ENCODE results near the gene SSU72.
"Not testable (repeated sequence)": the region's sequence is repeated elsewhere in the genome, so short reads cannot be mapped to it uniquely, and the experiment has no call there.

SSU72 gene

DNA sequence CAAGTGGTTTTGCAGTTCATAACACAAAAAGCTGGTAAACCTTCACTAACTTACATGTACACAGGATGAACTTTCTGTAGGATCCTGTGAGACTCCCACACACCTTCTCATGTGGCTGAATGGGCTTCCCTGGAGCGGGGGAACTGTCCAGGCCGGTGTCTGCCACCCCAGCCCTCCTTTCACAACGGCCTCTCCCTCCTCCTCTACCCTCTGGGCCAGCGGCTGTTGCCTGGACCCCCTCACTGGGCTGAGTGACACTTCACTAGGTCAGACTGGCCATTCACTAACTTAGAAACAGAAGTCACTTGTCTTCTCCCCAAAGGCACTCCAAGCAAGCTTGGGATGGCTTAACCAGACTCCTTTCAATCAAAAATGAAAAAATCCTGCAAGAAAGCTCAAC lies 16.1 kb downstream of the SSU72 start:
- no peak for DNase-seq

DNA sequence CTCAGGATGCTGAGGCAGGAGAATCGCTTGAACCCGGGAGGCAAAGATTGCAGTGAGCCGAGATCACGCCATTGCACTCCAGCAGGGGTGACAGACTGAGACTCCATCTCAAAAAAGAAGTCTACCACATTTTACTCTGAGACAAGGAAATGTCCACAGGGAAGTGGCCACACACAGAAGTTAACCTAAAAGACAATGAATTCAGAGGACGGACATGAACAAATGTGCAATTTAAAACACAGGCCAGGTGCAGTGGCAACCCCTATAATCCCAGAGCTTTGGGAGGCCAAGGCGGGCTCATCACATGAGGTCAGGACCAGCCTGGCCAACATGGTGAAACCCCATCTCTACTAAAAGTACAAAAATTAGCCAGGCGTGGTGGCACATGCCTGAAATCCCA lies 17.0 kb downstream of the SSU72 start:
- not testable (repeated sequence) for DNase-seq

DNA sequence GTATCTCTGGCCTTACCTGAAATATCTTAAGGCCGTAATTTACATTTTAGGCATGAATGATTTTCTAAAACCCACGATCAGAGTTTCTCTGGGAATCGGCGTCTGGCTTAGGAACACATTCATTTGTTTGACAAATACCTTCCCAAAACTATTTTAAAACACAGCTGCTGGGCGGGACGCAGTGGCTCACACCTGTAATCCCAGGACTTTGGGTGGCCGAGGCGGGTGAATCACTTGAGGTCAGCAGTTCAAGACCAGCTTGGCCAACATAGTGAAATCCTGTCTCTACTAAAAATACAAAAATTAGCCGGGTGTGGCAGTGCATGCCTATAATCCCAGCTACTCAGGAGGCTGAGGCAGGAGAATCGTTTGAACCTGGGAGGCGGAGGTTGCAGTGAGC lies 17.7 kb downstream of the SSU72 start:
- DNase-seq, result not testable (repeated sequence)

DNA sequence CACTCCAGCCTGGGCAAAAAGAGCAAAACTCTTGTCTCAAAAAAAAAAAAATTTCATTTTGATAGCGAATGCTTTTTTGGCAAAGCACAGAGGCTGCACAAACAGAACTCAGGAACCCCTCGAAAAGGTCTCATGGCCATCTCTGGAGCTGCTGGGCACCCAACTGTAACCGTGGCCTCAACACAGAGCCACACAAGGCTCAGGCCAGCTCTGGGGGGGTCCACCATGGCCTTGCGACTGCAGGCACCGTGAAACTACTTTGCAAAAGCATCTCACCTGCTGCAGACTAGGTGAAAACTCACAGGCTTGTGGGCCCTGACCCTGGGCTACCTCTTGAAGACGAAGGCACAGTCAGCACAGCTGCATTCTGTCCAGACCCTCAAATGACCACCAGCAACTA lies 18.2 kb downstream of the SSU72 start:
- no peak for DNase-seq

DNA sequence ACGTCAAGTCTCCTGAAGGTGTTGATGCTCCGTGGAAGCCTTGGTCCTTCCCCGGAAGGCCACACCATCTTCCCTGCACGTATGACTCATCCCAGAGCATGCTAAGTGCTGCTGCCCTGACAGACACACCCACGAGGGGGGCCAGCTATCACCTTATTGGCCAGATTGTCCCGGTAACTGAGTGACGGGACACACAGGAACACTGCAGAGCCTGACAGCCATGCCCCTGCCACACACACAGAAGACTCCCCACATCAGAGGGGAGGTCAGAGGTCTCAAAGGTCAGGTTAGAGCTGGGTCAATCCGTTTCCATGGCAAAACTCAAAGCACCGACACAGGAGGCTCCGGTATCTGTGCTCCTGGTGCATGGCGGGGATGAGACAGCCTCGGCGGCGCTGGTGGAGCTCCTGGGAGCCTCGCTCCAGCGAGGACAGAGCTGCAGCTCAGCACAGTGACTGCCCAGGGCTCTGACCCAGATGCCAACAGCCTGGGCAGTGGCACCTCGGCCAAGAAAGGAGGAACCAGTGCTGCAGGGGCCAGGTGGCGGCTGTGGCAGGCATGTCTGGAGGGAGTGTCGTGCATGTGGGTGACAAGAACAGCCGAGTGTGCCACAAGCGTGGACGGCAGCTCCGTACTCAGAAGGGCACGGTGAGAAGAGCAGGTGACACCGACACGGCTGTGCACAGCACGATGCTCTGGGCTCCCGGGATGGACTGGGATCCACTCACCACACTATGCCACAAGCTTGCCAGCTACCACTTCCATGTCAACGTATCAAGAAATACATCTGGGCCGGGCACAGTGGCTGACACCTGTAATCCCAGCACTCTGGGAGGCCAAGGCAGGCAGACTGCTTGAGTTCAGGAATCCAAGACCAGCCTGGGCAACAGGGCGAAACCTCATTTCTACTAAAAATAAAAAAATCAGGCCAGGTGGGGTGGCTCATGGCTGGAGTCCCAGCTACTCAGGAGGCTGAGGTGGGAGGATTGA lies 19.4 kb downstream of the SSU72 start:
- DNase-seq, result peak; percentile 72

DNA sequence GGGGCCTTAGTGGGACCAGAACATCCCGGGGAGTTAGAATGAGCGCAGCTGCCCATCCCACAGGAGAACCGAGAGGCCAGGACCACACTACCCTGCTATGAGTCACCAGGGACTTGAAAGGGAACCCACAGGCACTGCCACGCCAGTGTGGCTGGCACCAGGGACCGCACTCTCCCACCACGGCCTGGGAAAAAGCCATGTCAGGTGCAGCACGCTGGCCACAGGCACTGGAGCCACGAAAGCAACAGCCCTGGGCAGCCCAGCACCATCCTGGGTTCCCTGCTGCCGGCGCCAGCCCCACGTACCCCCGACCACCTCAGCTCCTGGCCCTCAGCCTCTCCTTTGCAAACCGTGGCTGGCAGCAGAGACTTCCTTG lies 20.1 kb downstream of the SSU72 start:
- no peak for DNase-seq

DNA sequence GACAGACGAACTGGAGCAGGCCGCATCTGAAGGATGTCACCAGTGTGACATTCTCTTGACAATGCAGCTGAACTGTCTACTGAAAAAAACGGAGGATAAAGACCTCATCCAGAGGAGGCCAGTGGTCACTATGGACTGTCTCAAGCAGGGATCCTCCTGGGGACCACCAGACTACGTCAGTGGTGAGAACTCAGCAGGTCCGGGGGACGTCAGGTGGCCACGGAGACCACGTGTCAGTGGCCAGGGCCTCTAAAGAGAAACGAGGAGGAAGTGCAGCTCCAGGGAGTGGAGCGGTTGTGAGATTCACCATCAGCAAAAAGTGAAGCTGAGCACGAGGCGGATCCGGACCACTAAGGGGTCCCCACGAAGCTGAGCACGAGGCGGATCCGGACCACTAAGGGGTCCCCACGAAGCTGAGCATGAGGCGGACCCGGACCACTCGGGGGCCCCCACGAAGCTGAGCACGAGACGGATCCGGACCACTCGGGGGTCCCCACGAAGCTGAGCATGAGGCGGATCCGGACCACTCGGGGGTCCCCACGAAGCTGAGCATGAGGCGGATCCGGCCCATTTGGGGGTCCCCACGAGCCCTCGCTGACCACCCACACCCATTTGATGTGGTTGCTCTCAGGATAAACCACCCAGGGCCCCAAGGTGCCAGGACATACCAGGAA lies 20.7 kb downstream of the SSU72 start:
- DNase-seq, result no peak

DNA sequence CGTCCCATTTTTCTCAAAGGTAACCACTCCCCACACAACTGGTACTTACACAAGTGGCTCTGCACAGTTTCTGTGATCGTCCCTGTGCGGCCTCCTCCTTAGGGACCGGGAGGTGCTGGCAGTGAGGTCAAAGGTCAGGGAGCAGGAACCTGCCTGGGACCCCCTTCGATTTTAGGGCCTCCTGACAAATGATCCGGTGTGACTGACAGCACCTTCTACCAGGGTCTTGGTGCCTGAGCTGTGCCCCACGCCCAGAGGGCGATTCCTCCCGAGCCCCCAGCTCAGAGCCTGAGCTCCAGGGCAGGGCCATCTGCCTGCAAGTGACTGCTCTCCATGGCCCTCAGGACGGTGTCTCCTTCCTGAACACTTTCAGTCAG lies 22.4 kb downstream of the SSU72 start:
- DNase-seq, result no peak

DNA sequence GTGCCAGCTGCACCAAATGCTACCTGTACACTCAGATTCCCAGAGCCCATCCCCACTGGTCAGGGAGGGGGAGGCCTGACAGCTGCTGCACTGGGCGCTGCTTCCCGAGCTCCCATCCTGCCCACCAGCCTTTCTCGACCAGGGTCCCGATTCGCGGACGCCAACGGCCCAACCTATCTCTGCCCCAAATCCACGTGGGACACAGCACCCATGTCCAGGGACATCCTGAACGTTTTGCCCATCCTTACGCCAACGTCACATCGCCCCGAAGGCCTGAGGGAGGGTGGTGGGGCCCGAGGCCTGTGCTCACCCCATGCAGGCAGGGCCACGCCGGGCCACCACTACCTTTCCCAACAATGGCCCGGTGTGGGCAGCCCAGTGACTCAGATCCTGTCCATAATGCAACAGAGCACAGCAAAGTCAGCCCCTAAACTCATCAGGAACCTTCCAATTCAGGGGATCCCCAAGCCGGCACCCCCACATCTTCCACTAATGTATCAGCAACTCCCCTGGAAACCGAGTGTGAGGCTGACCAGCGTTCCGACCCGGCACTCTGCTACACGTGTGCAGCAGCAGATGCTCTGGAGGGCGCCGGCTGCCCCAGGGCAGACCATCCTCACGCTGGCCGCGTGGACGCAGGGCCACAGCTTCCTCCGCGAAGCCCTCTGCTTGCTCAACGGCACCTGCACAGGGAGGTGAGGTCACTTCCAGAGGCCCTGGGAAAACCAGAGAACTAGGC lies 23.0 kb downstream of the SSU72 start:
- DNase-seq, result no peak

DNA sequence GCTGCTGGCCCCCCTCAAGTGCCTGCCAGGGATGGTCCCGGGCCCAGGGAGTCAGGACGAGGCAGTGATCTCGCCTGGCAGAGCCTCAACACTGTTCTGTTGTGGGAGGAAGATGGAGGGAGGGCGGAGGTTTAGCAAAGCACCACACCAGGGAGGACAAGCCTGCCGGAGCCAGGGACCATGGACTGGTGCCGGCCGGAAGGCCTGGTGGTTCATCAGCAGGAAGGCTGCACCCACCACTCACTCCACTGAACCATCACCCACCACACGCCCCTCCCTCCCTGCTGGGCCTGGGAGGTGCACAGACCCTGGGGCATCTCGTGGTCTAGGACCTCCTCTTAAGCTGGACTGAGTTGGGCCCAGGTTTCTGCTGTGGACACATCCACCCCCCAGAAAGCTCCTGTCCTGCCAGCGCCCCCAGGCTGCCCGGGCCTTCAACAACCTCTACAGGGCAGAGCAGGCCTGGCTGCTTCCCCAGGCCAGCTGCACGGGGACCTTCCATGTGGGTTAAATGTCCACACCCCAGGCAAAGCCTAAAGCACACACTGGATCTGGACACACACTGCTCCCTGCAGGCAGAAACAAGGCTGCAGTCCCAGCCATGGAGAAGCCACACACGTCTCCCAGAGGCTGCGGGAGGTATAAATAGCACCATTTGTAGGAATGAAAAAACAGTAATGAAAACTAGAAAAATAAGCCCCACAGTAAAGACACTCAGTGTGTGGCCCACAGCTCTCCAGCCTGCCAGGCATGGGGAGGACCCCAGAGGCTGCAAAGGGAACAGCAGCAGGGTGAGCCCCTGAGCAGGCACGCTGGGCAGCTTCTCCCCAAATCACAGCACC lies 23.9 kb downstream of the SSU72 start:
- peak; percentile 47 for DNase-seq

DNA sequence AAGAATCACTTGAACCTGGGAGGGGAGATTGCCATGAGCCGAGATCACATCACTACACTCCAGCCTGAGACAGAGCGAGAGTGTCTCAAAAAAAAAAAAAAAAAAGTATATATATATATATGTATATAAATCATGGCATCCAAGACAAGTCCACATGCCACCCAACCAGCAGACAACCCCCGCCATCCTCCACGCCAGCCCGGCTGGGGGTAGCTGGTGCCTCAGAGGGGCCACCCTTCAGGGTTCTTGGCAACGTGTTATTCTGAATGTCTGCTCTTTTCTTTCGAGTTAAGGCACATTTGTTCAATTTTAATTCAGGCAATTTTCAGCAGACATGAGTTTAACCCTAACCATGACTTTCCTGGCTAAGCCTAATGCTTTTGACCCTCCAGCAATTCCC lies 24.6 kb downstream of the SSU72 start:
- DNase-seq, result no peak

DNA sequence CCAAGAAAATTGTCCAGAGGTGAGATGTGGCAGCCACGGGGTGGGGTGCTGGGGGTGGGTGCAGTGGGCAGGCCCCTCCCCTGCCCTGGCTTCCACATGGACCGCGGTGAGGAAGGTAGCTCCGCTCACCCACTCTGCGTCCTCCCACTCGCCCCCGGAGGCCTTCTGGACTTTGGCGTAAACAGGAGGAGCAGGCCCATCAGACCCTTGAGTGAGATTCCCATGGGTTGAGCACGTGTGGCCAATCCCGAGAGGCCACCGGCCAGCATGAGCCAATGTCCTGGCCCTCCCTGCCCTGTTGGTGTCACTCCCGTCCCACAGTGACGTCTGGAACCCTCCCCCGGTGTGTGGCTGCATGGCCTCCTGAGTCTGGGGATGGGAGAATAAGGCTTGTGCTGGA lies 26.1 kb downstream of the SSU72 start:
- DNase-seq, result no peak

DNA sequence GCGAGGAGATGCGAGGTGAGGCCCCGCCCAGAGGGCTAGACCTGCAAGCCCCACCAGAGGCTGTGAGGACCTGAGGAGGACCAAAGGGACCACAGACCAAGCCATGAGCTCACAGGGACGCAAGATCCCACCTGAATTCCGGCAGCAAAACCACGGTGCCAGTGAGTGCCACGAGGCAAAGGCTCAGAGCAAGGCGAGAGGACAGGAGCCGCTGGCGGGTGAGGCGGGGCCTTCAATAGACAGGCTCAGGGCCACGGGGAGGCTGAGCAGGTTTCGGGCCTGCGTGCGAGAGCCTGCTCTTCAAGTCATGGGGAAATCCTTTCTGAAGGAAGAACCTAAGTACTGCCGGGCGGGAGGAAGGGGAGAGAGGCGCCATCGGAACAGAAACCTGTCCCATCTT lies 27.2 kb downstream of the SSU72 start:
- no peak for DNase-seq

DNA sequence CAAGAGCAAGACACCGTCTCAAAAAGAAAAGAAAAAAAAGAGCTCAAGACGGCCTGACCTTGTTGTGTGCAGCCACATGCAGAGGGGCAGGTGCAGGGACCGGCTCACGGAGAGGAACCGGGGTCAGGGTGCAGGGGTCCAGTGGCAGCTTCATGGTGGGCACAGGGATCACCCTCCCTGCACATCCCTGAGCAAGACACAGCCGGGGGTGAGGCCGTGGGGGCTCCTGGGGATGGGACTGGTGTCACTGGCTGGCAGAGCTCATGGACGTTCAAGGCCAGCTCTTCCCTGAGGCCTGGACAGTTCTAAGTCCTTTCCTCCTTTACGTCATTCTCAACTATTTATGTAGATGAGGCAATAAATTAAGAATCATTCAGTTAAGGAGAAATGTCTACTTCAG lies 27.7 kb downstream of the SSU72 start:
- DNase-seq, result no peak

DNA sequence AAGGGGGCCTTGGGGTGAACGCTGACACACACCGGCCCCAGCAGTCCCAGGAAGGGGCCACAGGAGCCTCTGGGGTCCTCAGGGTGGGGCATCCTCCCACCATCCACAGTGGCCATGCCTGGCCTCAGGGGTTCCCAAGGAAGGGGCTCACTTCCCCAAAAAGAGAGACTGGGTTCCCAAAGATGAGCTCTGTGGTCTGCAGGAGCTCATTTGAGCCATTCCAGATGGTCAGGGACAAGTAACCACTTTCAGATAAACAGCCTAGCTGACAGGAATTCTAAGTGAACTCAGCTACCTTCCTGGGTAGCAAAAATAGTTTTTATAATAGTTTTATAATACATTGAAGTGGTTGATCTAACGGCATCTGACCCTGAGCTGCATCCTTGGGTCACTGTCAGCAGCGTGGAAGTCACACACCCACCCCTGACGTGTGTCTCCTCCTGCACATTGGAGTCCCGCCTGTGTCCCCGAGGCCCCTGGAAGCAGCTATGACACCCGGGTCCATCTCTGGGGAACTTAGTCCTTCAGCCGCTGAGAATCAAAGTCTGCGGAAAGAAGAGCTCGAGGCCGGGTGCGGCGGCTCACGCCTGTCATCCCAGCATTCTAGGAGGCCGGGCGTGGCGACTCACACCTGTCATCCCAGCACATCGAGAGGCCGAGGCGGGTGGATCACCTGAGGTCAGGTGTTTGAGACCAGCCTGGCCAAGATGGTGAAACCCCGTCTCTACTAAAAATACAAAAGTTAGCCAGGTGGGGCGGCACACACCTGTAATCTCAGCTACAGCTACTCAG lies 28.5 kb downstream of the SSU72 start:
- no peak for DNase-seq

DNA sequence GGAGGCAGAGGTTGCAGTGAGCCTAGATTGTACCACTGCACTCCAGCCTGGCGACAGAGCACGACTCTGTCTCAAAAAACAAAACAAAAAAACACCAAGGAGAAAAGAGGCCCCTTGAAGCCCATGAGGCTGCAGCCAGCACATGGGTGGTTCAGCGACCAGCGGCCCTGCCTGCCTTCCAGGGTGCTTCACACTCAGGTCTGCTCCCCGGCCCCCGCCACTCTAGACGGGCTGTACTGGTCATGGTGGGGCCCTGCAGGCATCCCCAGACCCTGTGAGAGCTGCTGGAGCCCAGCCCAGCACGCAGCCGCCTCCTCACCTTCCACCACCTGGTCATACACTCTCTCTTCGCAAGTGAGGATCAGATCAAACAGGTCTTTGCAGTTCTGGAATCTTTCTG lies 30.1 kb downstream of the SSU72 start:
- no peak for DNase-seq

DNA sequence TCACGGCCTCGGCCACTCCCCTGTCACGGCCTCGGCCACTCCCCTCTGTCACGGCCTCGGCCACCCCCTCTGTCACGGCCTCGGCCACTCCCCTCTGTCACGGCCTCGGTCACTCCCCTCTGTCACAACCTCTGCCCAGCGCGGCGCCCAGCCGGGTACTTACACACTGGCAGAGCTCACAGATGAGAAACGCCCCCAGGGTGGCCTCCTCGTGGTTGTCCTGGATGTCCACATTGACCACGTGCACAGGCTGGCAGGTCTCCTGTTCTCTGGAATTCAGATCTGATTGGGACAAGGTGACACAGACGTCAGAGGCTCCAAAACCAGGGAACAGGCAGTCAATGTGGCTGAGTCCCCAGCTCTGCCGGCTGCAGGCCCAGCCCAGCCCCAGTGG lies 31.0 kb downstream of the SSU72 start:
- no peak for DNase-seq

DNA sequence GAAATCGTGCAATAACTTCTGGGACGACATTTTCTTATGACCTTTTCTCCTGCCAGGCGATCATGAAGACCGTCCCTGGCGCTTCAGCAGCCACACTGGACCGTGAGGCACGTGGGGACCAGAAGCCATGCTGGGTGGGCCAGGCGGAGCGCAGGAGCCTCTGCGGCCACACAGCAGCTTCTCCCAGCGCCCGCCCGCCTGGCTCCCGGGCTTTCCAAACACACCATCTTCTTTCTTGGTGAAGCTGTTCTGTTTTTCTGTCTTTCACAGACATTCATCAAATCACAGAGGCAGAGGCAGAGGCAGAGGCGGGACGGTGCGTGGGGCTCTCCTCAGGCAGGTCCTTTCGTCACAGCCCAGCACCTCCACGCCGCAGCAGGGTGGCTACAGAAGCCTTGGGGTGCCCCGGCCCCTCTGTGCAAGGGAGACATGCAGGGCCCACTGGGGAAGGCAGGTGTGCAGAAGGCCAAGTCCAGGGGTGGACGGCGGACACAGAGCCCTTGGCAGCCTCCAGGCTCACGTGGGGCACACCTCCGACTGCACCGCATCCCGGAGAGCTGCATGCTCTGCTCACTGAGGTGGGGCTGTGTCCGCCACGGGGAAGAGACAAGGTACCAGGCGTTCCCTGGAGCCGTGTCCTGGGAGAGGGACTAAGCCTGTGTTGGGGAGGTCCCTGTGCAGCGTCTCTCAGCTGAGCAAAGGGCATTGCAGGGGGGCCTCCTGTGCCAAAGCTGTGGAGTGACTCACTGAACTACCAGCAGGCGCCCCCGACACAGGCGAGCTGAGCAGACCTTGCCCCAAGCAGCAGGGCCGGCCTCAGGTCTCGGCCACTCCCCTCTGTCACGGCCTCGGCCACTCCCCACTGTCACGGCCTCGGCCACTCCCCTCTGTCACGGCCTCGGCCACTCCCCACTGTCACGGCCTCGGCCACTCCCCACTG lies 31.6 kb downstream of the SSU72 start:
- DNase-seq, result no peak

DNA sequence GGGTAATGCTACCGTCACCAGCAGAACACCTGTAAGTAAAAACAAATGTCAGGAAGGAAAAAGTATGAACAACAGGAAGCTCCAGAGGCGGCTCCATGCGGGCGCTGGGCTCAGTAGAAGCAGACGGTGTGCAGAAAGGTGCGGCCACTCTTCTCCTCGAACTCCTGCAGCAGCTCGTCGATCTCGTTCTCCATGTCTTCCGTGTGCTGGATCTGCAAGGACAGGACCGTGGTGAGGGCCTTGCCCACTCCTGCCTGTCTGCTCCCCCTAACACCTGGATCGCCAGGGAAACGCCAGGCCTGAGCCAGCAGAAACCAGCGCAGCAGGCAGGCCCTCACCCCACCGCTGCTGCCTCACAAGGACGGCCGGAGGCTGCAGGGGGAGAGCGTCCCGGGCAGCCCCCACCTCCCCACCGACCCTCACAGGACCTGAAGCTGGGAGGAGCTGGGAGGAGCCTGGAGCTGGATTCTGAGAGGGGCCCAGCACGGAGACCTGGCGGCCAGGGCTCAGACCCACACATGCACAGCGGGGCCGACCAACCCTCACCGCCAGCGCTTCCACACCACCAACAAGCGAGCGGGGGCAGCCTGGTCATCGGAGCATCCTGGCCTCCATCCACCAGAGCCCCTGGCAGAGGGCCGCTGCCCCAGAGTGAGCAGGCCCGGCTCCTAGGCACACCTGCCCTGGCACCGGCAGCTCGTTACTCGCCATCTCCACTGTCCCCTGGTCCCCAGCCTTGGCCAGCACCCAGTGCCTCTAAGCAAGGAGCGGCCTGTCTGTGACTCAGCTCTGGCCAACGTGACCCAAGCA lies 32.5 kb downstream of the SSU72 start:
- DNase-seq, result no peak

Measured in fibroblast of skin of abdomen (primary cell).